ENCODE results near the gene MALSU1. TPM values are rescaled to one million over a fixed set of nuclear protein-coding genes. Genes with fewer than 3 reads are reported as not detected.

The MALSU1 gene
- total RNA-seq, 1 experiment from 2014 or later, result 95.5 TPM

DNA sequence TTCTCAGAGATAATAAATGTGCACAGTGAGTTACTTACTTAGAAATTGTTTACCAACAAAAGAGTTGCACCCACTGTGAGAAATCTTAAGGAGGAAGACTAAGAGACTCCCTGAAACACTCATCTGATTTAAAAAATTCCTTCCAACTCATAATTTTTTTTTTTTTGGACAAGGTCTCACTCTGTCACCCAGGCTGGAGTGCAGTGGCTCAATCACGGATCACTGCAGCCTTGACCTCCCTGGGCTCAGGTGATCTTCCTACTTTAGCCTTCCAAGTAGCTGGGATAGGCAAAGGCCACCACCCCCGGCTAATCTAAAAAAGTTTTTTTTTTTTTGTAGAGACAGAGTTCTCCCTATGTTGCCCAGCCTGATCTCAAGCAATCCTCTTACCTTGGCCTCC is 36.0 kb downstream of the MALSU1 start:
- Histone ChIP-seq H3K4me3 (ENCODE audit: low read depth, low read length) (no peak overlapping the region), H3K9me3 (no peaks in the 10 kb centered on the region), H3K36me3 (ENCODE audit: control insufficient read depth, insufficient read depth, low read length) (peaks cover 6% of the 10 kb centered on the region), H3K4me1 (peaks cover 40% of the 10 kb centered on the region), H3K27me3 (replicated peaks; ENCODE audit: control insufficient read depth, insufficient read depth, low read length) (no peaks in the 10 kb centered on the region)
- H3K27ac Mint-ChIP-seq (ENCODE audit: unreplicated experiment), result peak overlapping the region; percentile 13
- H3K27me3 Mint-ChIP-seq (ENCODE audit: insufficient read depth, unreplicated experiment), result no peaks in the 10 kb centered on the region
- no TSS peak for BruUV-seq (replicated peaks)
- DNase-seq, result no peak
- intact Hi-C loops (cut with micrococcal nuclease; ENCODE audit: unreplicated experiment), result no loop called here
- H3K4me3 Mint-ChIP-seq (ENCODE audit: unreplicated experiment), result no peak overlapping the region
- TF ChIP-seq CTCF (IDR thresholded peaks at IDR 0.05; ENCODE audit: insufficient read depth in 1 of 2, low read depth in 1 of 2, low read length in 1 of 2, severe bottlenecking in 1 of 2, unreplicated experiment in 1 of 2), result no peak
- H3K9me3 Mint-ChIP-seq (ENCODE audit: unreplicated experiment), result peaks cover 8% of the 10 kb centered on the region
- peaks cover 25% of the 10 kb centered on the region for H3K4me1 Mint-ChIP-seq (ENCODE audit: low read depth, unreplicated experiment)
- ChIA-PET POLR2A (interaction anchor here (0.6 to 1.5 kb wide), 2 partner anchors 19 to 36 kb away, joined by 3 to 8 read pairs; partner anchors contain the start of gene MALSU1), CTCF (no interaction called here)
- H3K36me3 Mint-ChIP-seq (ENCODE audit: insufficient read depth, unreplicated experiment), result peaks cover 96% of the 10 kb centered on the region

DNA sequence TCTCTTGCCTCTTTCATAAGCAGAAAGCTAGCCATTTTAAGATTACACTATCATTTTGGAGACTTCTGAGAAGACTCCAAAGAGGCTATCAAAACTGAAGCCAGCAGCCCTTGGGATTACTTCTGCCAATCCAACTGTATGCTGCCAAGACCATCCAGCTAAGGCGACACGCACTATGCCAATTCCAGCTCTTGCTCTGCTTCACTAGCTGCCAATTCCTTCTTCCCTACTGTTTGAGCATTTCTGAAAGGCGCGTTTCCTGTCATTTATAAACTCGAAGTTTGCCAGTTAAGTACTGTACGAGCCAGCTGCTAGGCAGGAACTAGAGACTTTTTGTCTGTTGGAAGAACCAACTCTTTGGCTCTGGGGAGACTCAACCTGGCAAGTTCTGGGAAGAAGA is 36.5 kb downstream of the MALSU1 start:
- Mint-ChIP-seq H3K27me3 (ENCODE audit: insufficient read depth, unreplicated experiment) (no peaks in the 10 kb centered on the region), H3K36me3 (ENCODE audit: insufficient read depth, unreplicated experiment) (peaks cover 97% of the 10 kb centered on the region), H3K27ac (ENCODE audit: unreplicated experiment) (peak overlapping the region; percentile 13), H3K4me1 (ENCODE audit: low read depth, unreplicated experiment) (peaks cover 25% of the 10 kb centered on the region), H3K4me3 (ENCODE audit: unreplicated experiment) (no peak overlapping the region), H3K9me3 (ENCODE audit: unreplicated experiment) (peaks cover 8% of the 10 kb centered on the region)
- no peak for DNase-seq
- no TSS peak for BruUV-seq (replicated peaks)
- intact Hi-C loops (cut with micrococcal nuclease; ENCODE audit: unreplicated experiment), result no loop called here
- no peak overlapping the region for H3K4me3 ChIP-seq (ENCODE audit: low read depth, low read length)
- no peaks in the 10 kb centered on the region for H3K9me3 ChIP-seq
- POLR2A ChIA-PET, result interaction anchor here (0.6 kb wide), 2 partner anchors 19 to 23 kb away, joined by 3 to 8 read pairs; no protein-coding TSS in a partner anchor
- peaks cover 40% of the 10 kb centered on the region for H3K4me1 ChIP-seq
- no peak for TF ChIP-seq CTCF (IDR thresholded peaks at IDR 0.05; ENCODE audit: insufficient read depth in 1 of 2, low read depth in 1 of 2, low read length in 1 of 2, severe bottlenecking in 1 of 2, unreplicated experiment in 1 of 2)
- peaks cover 6% of the 10 kb centered on the region for H3K36me3 ChIP-seq (ENCODE audit: control insufficient read depth, insufficient read depth, low read length)
- no peaks in the 10 kb centered on the region for H3K27me3 ChIP-seq (replicated peaks; ENCODE audit: control insufficient read depth, insufficient read depth, low read length)
- CTCF ChIA-PET, result no interaction called here

GRCh38 chr7:23336086-23336485 is 36.9 kb downstream of the MALSU1 start:
- H3K4me1 Mint-ChIP-seq (ENCODE audit: low read depth, unreplicated experiment), result peaks cover 25% of the 10 kb centered on the region

More at GRCh38 chr7:23336086-23336485, 36.9 kb downstream of the MALSU1 start:
- Mint-ChIP-seq H3K27me3 (ENCODE audit: insufficient read depth, unreplicated experiment) (no peaks in the 10 kb centered on the region), H3K9me3 (ENCODE audit: unreplicated experiment) (peaks cover 8% of the 10 kb centered on the region), H3K36me3 (ENCODE audit: insufficient read depth, unreplicated experiment) (peaks cover 100% of the 10 kb centered on the region), H3K4me3 (ENCODE audit: unreplicated experiment) (no peak overlapping the region), H3K27ac (ENCODE audit: unreplicated experiment) (peak overlapping the region; percentile 13)
- no peak for TF ChIP-seq CTCF (IDR thresholded peaks at IDR 0.05; ENCODE audit: insufficient read depth in 1 of 2, low read depth in 1 of 2, low read length in 1 of 2, severe bottlenecking in 1 of 2, unreplicated experiment in 1 of 2)
- ChIA-PET POLR2A (interaction anchor here (0.6 kb wide), 1 partner anchor 23 kb away, joined by 3 read pairs; no protein-coding TSS in a partner anchor), CTCF (no interaction called here)
- Histone ChIP-seq H3K4me1 (peaks cover 40% of the 10 kb centered on the region), H3K36me3 (ENCODE audit: control insufficient read depth, insufficient read depth, low read length) (peaks cover 6% of the 10 kb centered on the region), H3K4me3 (ENCODE audit: low read depth, low read length) (no peak overlapping the region), H3K9me3 (no peaks in the 10 kb centered on the region), H3K27me3 (replicated peaks; ENCODE audit: control insufficient read depth, insufficient read depth, low read length) (no peaks in the 10 kb centered on the region)
- intact Hi-C loops (cut with micrococcal nuclease; ENCODE audit: unreplicated experiment), result no loop called here
- no TSS peak for BruUV-seq (replicated peaks)
- DNase-seq, result no peak

Measured in Caco-2 (cell line).